ENCODE data around the gene TCF4. TPM values are rescaled to one million over a fixed set of nuclear protein-coding genes. Genes with fewer than 3 reads are reported as not detected.

The TCF4 gene
- total and polyA plus RNA-seq, 2 of the 13 experiments (the other 11 are each of a cell fraction or from before 2014, with no cell fraction given): not detected

DNA sequence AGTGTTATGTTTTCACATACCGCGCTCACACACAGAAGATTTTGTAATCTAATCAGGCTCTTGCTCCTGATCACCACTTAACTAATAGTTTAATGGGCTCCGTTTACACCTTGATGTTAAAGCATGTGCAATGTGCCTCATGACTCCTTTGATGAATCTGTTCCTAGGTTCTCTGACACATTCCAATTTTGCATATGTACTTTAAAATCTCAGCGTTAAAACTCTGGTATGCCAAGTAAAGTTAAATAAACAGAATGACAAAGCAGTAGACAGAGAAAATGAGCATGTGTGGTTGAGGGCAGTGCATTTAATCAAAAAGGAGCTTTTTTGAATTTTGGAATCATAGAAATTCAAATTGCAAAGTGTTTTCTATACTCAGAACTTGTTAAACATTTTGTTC is 96.4 kb downstream of the TCF4 start:
- H3K27me3 ChIP-seq (ENCODE audit: control insufficient read depth in 1 of 2, insufficient read depth in 2 of 2, low read length in 2 of 2): no peaks in the 10 kb centered on the region
- no peaks in the 10 kb centered on the region for H3K9me3 ChIP-seq (ENCODE audit: low read length)
- in situ Hi-C loops (cut with HindIII; ENCODE audit: extremely low pct_ligation_motif_present, low pct_unique_long_range_greater_than_20kb) (no loop called here), intact Hi-C loops (cut with micrococcal nuclease; ENCODE audit: unreplicated experiment) (no loop called here)
- TF ChIP-seq ZNF605 (CRISPR knock-in tag; IDR thresholded peaks at IDR 0.05) (no peak), MIER2 (CRISPR knock-in tag; IDR thresholded peaks at IDR 0.05) (no peak), ARNTL (CRISPR knock-in tag; IDR thresholded peaks at IDR 0.05) (no peak), ZNF17 (CRISPR knock-in tag; IDR thresholded peaks at IDR 0.05) (no peak), SOX13 (IDR thresholded peaks at IDR 0.05) (no peak), SOX13 (CRISPR knock-in tag; conservative IDR thresholded peaks at IDR 0.05 in 1 of 2, IDR thresholded peaks at IDR 0.05 in 1 of 2) (no peak)
- TF ChIP-seq, protein P1, sequence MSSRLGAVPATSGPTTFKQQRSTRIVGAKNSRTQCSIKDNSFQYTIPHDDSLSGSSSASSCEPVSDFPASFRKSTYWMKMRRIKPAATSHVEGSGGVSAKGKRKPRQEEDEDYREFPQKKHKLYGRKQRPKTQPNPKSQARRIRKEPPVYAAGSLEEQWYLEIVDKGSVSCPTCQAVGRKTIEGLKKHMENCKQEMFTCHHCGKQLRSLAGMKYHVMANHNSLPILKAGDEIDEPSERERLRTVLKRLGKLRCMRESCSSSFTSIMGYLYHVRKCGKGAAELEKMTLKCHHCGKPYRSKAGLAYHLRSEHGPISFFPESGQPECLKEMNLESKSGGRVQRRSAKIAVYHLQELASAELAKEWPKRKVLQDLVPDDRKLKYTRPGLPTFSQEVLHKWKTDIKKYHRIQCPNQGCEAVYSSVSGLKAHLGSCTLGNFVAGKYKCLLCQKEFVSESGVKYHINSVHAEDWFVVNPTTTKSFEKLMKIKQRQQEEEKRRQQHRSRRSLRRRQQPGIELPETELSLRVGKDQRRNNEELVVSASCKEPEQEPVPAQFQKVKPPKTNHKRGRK (CRISPR knock-in tag; IDR thresholded peaks at IDR 0.05): no peak
- TF ChIP-seq, protein P2, sequence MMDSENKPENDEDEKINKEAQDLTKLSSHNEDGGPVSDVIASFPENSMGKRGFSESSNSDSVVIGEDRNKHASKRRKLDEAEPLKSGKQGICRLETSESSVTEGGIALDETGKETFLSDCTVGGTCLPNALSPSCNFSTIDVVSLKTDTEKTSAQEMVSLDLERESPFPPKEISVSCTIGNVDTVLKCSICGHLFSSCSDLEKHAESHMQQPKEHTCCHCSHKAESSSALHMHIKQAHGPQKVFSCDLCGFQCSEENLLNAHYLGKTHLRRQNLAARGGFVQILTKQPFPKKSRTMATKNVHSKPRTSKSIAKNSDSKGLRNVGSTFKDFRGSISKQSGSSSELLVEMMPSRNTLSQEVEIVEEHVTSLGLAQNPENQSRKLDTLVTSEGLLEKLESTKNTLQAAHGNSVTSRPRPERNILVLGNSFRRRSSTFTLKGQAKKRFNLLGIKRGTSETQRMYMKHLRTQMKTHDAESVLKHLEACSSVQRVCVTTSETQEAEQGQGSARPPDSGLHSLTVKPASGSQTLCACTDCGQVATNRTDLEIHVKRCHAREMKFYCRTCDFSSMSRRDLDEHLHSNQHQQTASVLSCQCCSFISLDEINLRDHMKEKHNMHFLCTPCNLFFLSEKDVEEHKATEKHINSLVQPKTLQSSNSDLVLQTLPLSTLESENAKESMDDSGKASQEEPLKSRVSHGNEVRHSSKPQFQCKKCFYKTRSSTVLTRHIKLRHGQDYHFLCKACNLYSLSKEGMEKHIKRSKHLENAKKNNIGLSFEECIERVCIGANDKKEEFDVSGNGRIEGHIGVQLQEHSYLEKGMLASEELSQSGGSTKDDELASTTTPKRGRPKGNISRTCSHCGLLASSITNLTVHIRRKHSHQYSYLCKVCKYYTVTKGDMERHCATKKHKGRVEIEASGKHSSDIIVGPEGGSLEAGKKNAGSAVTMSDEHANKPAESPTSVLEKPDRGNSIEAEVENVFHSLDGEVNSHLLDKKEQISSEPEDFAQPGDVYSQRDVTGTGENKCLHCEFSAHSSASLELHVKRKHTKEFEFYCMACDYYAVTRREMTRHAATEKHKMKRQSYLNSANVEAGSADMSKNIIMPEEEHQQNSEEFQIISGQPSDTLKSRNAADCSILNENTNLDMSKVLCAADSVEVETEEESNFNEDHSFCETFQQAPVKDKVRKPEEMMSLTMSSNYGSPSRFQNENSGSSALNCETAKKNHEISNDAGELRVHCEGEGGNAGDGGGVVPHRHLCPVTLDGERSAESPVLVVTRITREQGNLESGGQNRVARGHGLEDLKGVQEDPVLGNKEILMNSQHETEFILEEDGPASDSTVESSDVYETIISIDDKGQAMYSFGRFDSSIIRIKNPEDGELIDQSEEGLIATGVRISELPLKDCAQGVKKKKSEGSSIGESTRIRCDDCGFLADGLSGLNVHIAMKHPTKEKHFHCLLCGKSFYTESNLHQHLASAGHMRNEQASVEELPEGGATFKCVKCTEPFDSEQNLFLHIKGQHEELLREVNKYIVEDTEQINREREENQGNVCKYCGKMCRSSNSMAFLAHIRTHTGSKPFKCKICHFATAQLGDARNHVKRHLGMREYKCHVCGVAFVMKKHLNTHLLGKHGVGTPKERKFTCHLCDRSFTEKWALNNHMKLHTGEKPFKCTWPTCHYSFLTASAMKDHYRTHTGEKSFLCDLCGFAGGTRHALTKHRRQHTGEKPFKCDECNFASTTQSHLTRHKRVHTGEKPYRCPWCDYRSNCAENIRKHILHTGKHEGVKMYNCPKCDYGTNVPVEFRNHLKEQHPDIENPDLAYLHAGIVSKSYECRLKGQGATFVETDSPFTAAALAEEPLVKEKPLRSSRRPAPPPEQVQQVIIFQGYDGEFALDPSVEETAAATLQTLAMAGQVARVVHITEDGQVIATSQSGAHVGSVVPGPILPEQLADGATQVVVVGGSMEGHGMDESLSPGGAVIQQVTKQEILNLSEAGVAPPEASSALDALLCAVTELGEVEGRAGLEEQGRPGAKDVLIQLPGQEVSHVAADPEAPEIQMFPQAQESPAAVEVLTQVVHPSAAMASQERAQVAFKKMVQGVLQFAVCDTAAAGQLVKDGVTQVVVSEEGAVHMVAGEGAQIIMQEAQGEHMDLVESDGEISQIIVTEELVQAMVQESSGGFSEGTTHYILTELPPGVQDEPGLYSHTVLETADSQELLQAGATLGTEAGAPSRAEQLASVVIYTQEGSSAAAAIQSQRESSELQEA (CRISPR knock-in tag; IDR thresholded peaks at IDR 0.05; ENCODE audit: not compliant biosample characterization): no peak
- H3K4me2 ChIP-seq (ENCODE audit: low read depth, low read length): no peak overlapping the region
- H3K27ac ChIP-seq (ENCODE audit: extremely low read length, insufficient read depth, low read length): no peak overlapping the region
- H2AFZ ChIP-seq (ENCODE audit: low read length): no peak overlapping the region
- no peak for FAIRE-seq
- no peaks in the 10 kb centered on the region for H3K79me2 ChIP-seq (ENCODE audit: insufficient read depth, low read length)
- ChIA-PET CTCF (ENCODE audit: low intra/inter-chr PET ratio, low total read pairs) (no interaction called here), POLR2A (no interaction called here)
- H3K4me1 ChIP-seq (ENCODE audit: insufficient read depth, low read length): no peaks in the 10 kb centered on the region
- 22% methylated on average over 4 of the region's 4 CpGs for WGBS (ENCODE audit: low lambda C conversion rate)
- DNase-seq (ENCODE audit: low spot score): no peak
- no TSS peak for BruUV-seq (replicated peaks)
- H3K36me3 ChIP-seq (replicated peaks in 1 of 2; ENCODE audit: control insufficient read depth in 1 of 2, insufficient read depth in 2 of 2, low read length in 2 of 2): no peaks in the 10 kb centered on the region
- no peak overlapping the region for H3K4me3 ChIP-seq (replicated peaks in 1 of 3; ENCODE audit: insufficient read depth in 1 of 3, low read depth in 2 of 3, low read length in 3 of 3)
- ATAC-seq: no peak
- H4K20me1 ChIP-seq (ENCODE audit: insufficient read depth, low read length): no peaks in the 10 kb centered on the region
- H3K9ac ChIP-seq (ENCODE audit: insufficient read depth, low read depth, low read length): no peak overlapping the region

All from HepG2 (cell line).